SH-SY5Y (cell line): ENCODE data around the gene GABRR1.

Source experiments
- GATA2 ChIP-seq: IDR thresholded peaks from 2 replicates; pipeline ENCODE4 v1.6.1; 2011; ENCODE audit warnings: mild to moderate bottlenecking, low read depth, low read length
- GATA3 ChIP-seq: IDR thresholded peaks from 2 replicates; pipeline ENCODE4 v1.6.1; 2011; ENCODE audit warnings: low read depth, mild to moderate bottlenecking, low read length, moderate library complexity

DNA sequence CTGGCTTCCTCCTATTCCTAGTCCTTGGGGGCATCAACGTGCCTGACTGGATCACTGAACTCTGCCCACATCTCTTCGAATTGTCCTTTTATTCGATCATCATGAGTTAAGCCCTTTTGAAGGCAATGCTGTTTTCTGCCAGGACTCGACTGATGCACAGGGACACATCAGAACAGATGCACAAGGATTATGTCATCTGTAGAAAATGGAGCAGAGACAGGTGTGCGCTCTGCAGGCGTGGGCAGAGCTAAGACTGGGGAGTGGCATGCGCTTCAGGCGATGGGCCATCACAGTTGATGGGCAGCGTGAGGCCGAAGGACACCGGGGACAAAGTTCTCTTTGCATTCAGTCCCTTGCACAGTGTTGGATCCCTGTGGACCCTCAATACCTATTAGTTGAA, 13.1 kb downstream of the GABRR1 start:
- TF ChIP-seq GATA3: no peak
- TF ChIP-seq GATA2: no peak
